Esophagus muscularis mucosa (tissue), 3 donors: ENCODE results near the gene APOBR.

ENCODE experiments used
- CTCF ChIP-seq, 3 experiments: fragments of 200-600 bp in 2 of 3; fragments of 450-650 bp in 1 of 3; sonication (generic) in 2 of 3; IDR thresholded peaks; one replicate each; pipeline ENCODE4 v1.5.1; 2017 to 2019; ENCODE audit warnings: antibody characterized with exemption in 3 of 3, mild to moderate bottlenecking in 2 of 3, moderate library complexity in 1 of 3
- POLR2A ChIP-seq: fragments of 450-650 bp; IDR thresholded peaks from one replicate; pipeline ENCODE4 v1.6.1; 2017; ENCODE audit warnings: antibody characterized with exemption, moderate library complexity, mild to moderate bottlenecking, low read depth
- POLR2AphosphoS5 ChIP-seq, 2 donors: sonication (generic); formaldehyde crosslinking; IDR thresholded peaks; one replicate each; pipeline ENCODE4 v1.6.1; 2017; ENCODE audit warnings: antibody characterized with exemption in 2 of 2

- TF ChIP-seq POLR2A: no peak
- no peak for TF ChIP-seq CTCF (IDR thresholded peaks at IDR 0.05)
- no peak for TF ChIP-seq POLR2AphosphoS5 (IDR thresholded peaks at IDR 0.05)
Observed at GRCh38 chr16:28520672-28521071, 26.2 kb downstream of the APOBR start.
